Cardiac muscle cell (in vitro differentiated cells and primary cell): Measurements from ENCODE around the gene POLD2. TPM values are rescaled to one million over a fixed set of nuclear protein-coding genes. Genes with fewer than 3 reads are reported as not detected.

Experiments
- DNase-seq, 2 donors: peaks; one replicate each; pipeline versions ENCODE4 v3.0.0 to v3.0.0-alpha.2; 2010 to 2017; ENCODE audit warnings: low read depth in 1 of 2, low spot score in 1 of 2
- H3K27ac ChIP-seq: fragments of 200-600 bp; sonication (generic); 2 replicates; pipeline ENCODE4 v1.5.1; 2016
- H3K27me3 ChIP-seq: fragments of 200-600 bp; sonication (generic); 2 replicates; pipeline ENCODE4 v1.6.0; 2016; ENCODE audit warnings: control low read depth
- H3K36me3 ChIP-seq: fragments of 200-600 bp; sonication (generic); 2 replicates; pipeline ENCODE4 v1.5.1; 2016; ENCODE audit warnings: control low read depth
- H3K4me1 ChIP-seq: fragments of 200-600 bp; sonication (generic); 2 replicates; pipeline ENCODE4 v1.8.1; 2017; ENCODE audit warnings: low read depth, mild to moderate bottlenecking, mixed run types
- H3K4me3 ChIP-seq: fragments of 200-600 bp; sonication (generic); 2 replicates; pipeline ENCODE4 v1.5.1; 2016; ENCODE audit warnings: mild to moderate bottlenecking
- H3K9me3 ChIP-seq: fragments of 200-600 bp; sonication (generic); 2 replicates; pipeline ENCODE4 v1.5.1; 2017; ENCODE audit warnings: low read depth, mild to moderate bottlenecking, control low read depth
- polyA plus RNA-seq: library from polyadenylated mRNA; unstranded; fragments of >200 nt; fragmentation: Nextera tagmentation; extraction: Ambion mirVana; gene quantifications from 2 replicates; pipeline ENCODE4 v1.2.1, GENCODE V29; 2016
- total RNA-seq: library from RNA; depleted of rRNA; stranded (reverse); fragments of >200 nt; gene quantifications from 2 replicates; pipeline ENCODE4 v1.2.3, GENCODE V29; 2016
- TF ChIP-seq, protein P1 (sequence below): IDR thresholded peaks from 2 replicates; pipeline ENCODE4 v1.5.1; 2012; ENCODE audit warnings: low read depth, mild to moderate bottlenecking, low read length

Gene POLD2
- total and polyA plus RNA-seq, 2 experiments from 2014 or later: 133 to 194 TPM

DNA sequence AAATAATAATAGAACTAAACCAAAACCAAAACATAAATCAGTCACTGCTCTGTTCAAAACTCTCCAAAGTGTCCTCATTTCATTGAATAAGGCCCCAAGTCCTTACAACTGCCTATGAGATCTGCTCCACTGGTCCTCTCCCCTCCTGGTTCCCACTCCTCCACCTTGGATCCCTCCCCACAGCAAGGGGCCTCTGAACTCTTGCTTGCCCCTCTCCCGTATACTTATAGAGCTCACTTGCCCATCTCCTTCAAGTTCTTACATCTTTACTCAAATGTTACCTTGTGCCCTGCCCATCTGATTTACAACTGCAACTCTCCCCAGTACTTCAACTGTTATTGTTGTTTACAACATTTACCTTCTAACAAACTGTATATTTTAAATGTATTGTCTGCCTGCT, 819 bp downstream of the POLD2 start:
- peaks cover 14% of the 10 kb centered on the region for H3K36me3 ChIP-seq
- no peak for DNase-seq
- H3K27me3 ChIP-seq: no peaks in the 10 kb centered on the region
- no peaks in the 10 kb centered on the region for H3K9me3 ChIP-seq
- TF ChIP-seq, protein P1, sequence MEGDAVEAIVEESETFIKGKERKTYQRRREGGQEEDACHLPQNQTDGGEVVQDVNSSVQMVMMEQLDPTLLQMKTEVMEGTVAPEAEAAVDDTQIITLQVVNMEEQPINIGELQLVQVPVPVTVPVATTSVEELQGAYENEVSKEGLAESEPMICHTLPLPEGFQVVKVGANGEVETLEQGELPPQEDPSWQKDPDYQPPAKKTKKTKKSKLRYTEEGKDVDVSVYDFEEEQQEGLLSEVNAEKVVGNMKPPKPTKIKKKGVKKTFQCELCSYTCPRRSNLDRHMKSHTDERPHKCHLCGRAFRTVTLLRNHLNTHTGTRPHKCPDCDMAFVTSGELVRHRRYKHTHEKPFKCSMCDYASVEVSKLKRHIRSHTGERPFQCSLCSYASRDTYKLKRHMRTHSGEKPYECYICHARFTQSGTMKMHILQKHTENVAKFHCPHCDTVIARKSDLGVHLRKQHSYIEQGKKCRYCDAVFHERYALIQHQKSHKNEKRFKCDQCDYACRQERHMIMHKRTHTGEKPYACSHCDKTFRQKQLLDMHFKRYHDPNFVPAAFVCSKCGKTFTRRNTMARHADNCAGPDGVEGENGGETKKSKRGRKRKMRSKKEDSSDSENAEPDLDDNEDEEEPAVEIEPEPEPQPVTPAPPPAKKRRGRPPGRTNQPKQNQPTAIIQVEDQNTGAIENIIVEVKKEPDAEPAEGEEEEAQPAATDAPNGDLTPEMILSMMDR: no peak
- peak overlapping the region; percentile 53 for H3K4me3 ChIP-seq
- H3K27ac ChIP-seq: peak overlapping the region; percentile 82
- H3K4me1 ChIP-seq: peaks cover 7% of the 10 kb centered on the region

DNA sequence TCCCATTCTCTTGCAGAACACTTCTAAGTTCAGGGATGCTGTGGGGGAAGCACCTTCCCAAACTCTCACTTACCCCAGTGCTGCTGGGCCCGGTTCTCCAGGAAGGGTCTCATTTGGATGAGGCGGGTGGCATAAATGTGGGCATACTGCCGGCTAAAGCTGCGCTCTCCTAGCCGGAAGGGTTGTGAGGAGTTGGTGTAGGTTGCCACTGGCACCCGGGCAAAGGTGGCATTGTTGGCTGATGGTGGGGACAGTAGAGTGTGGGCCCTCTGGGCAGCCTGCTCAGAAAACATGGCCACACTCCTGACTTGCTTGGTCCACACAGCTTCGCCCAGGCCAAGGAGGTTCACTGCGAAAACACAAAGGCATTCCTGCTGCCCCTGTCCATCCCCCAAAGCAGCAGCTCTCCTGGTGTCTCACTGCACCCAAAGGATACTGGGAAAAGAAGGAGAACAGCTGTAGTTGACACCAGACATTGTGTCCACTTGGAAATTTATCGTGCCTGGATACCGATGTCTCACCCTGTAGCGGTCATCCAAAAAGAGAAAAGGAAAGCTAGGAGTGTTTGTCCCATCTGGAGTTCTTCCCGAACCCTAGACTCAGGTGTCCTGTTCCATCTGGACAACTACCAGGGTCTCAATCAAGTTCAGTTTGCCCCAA, 1.5 kb downstream of the POLD2 start:
- Histone ChIP-seq H3K27ac (no peak overlapping the region), H3K36me3 (peaks cover 14% of the 10 kb centered on the region), H3K9me3 (no peaks in the 10 kb centered on the region), H3K4me3 (no peak overlapping the region), H3K4me1 (peaks cover 7% of the 10 kb centered on the region), H3K27me3 (no peaks in the 10 kb centered on the region)
- no peak for DNase-seq
- TF ChIP-seq, protein P1: no peak

DNA sequence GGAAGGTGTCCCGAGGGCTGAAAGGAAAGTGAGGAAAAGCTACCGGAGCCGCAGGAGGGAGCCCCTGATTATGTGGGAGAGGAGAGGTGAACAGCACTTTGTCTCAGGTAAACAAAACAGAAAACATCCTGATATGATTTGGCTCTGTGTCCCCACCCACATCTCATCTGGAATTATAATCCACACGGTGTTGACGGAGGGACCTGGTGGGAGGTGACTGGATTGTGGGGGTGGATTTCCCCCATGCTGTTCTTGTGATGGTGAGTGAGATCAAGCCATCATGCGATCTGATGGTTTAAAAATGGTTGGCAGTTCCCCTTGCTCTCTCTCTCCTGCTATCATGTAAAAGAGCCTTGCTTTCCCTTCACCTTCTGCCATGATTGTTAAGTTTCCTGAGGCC, 3.0 kb downstream of the POLD2 start:
- no peaks in the 10 kb centered on the region for H3K27me3 ChIP-seq
- TF ChIP-seq, protein P1: no peak
- peaks cover 16% of the 10 kb centered on the region for H3K36me3 ChIP-seq
- DNase-seq: no peak
- no peak overlapping the region for H3K27ac ChIP-seq
- peaks cover 7% of the 10 kb centered on the region for H3K4me1 ChIP-seq
- no peaks in the 10 kb centered on the region for H3K9me3 ChIP-seq
- no peak overlapping the region for H3K4me3 ChIP-seq

DNA sequence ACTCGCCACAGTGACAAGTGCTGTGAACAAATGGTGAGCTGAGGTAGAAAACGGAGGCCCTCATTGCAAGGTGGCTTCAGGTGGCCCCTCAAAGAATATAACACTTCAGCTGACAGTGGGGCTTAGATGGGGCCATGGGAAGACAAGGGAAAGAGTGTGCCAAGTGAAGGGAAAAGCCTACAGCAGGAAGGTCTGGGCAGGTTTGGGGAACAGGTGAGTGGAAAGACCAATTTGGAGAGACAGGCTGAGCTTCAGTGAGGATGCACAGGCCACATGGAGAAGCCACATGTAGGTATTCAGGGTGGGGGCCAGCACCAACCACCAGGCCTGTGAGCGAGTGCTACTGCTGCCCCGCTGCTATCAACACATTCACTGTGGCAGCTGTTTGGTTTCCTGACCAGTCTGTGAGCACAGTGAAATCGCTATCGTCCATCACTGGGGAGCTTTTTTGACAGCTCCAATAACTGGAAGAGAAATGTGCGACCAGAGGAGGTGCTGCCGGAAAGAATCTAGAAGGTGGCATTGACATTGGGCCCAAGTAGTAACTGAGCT, 3.4 kb downstream of the POLD2 start:
- H3K4me1 ChIP-seq: peaks cover 7% of the 10 kb centered on the region
- peaks cover 21% of the 10 kb centered on the region for H3K36me3 ChIP-seq
- no peaks in the 10 kb centered on the region for H3K27me3 ChIP-seq
- H3K9me3 ChIP-seq: no peaks in the 10 kb centered on the region
- H3K4me3 ChIP-seq: no peak overlapping the region
- no peak for DNase-seq
- TF ChIP-seq, protein P1: no peak
- no peak overlapping the region for H3K27ac ChIP-seq

DNA sequence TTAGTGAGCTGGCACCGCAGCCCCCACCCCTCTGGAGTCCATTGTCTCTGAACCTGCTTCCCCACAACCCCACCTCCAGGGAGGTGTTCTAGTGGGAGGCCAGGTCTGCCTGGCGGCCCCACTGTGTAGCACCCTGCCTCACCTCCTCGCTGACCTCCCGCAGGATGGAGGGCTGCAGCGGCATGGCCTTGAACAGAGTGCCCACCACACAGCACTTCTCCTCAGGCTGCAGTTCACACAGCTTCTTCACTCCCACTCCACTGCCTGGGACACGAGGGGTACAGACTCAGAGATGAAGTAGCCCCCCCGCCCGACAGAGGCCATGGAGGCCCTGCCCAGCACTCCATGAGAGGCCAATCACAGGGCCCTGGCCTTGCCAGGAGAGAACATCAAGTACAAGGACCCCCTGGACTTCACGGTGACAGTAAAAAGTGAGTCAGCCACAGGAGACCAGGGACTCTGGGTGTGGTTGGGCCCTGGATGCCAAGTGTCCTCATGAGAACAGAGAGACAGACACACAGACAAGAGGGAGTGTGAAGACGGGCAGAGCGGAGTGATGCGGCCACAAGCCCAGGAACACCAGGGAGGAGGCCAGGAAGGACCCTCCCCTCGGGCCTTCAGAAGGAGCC, 5.4 kb downstream of the POLD2 start:
- no peak overlapping the region for H3K27ac ChIP-seq
- H3K9me3 ChIP-seq: no peaks in the 10 kb centered on the region
- TF ChIP-seq, protein P1: no peak
- H3K4me3 ChIP-seq: no peak overlapping the region
- peaks cover 27% of the 10 kb centered on the region for H3K36me3 ChIP-seq
- no peak for DNase-seq
- H3K4me1 ChIP-seq: peaks cover 7% of the 10 kb centered on the region
- no peaks in the 10 kb centered on the region for H3K27me3 ChIP-seq
